NCI-H748 (cell line): ENCODE results near the gene PARP14.

ENCODE experiments used
- DNase-seq: peaks from one replicate; lab custom pipeline; 2025; ENCODE audit not compliant: unreplicated experiment; lab: John Stamatoyannopoulos, UW

PARP14 gene

GRCh38 chr3:122767540-122768372 is 87.1 kb downstream of the PARP14 start:
- DNase-seq, result no peak

DNA sequence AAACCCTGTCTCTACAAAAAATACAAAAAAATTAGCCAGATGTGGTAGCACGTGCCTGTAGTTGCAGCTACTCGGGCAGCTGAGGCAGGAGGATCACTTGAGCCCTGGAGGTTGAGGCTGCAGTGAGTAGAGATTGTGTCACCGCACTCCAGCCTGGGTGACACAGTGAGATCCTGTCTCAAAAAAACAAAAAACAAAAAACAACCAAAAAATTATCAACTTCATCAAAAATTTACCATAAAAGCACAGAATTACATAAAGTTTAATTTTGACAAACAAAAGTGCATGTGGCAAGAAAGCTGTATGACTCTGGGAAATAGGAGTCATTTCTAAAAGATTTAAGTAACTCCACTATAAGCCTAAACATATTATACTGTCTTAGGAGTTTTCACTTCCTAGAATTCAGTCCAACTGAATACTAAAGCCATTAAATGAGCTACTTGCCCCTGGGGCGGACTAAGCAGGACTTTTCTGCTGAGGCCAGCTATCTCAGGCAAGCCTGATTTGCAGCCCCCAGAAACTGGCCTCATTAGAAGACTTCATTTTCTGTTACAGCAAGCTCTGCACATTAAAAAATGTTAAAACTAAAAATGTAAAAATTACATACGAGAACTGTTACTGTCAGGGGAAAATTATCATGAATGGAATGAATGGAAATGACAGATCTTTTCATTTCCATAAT is 90.0 kb downstream of the PARP14 start:
- DNase-seq, result no peak

DNA sequence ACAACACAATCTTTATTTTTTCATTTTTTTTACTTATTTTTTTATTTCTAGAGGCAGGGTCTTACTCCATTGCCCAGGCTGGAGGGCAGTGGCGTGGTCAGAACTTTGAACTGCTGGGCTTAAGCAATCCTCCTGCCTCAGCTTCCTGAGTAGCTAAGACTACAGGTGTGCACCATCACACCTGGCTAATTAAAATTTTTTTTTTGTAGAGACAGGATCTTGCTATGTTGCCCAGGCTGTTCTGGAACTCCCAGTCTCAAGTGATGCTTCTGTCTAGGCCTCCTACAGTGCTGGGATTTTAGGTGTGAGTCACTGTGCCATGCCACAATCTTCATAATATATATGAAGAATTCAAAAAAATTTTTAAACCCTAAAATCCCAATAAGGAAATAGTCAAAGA is 92.2 kb downstream of the PARP14 start:
- no peak for DNase-seq

DNA sequence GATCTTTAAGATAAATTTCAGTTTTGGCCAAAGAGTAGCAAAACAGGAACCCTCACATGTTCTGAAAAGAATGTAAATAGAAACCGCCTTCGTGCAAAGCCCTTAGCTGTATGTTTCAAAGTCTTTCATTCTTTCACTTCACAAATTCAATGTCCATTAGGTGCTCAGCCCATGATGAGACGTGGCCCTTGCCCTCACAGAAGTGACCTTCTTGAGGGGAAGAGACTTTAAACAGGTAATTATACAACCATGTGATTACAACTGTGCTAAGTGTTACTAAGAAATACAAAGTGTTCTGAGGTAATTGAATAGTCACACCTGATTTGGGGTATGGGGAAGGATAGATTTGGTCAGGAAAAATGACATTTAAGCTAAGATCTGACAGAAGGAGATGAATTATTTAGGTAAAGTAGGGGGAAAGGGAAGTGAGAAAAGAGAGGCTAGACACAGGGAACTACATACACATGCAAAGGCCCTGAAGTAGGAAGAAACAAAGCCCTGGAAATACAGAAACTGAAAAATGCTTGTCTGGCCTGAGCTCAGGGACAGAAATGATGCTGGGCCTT is 93.4 kb downstream of the PARP14 start:
- DNase-seq, result no peak

GRCh38 chr3:122774564-122774963 is 93.9 kb downstream of the PARP14 start:
- DNase-seq, result no peak

DNA sequence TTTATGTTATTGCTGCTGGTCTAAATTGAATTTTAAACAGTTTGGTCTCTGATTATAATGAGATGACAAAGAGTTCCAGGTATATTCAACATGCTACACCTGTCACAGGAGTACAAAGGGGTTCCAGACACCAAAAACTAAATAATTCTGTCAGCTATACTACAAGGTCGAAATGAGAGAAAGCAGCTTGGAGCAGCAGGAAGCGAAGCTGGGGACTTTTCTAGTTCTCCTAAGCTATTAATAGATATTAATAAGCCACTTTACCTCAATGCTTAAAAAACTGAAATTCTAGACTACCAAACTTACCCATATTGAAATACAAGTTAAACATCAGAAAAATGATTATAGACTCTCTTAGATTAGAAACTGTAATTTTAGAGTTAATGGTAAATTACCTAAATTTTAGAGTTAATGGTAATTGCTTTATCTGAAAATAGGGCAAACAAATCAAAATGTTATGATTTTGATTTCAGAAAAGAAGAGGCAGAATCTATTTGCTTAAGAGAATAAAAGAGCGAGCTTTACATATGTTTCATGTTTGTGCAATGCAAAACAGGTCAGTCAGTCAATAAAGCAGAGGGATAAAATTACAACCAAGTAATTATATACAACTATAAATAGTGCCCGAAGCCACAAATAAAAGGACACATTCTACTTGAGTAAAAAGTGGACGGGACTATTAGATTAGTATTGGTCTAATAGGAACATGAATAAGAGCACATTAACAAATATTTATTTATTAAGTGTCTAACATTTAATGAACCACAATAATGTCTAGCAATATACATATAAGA is 96.2 kb downstream of the PARP14 start:
- no peak for DNase-seq

GRCh38 chr3:122777563-122777962 is 96.9 kb downstream of the PARP14 start:
- DNase-seq, result no peak
